ENCODE results near the gene SPRN.
"Not testable (repeated sequence)": the region's sequence is repeated elsewhere in the genome, so short reads cannot be mapped to it uniquely, and the experiment has no call there.

SPRN gene, protein sequence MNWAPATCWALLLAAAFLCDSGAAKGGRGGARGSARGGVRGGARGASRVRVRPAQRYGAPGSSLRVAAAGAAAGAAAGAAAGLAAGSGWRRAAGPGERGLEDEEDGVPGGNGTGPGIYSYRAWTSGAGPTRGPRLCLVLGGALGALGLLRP

DNA sequence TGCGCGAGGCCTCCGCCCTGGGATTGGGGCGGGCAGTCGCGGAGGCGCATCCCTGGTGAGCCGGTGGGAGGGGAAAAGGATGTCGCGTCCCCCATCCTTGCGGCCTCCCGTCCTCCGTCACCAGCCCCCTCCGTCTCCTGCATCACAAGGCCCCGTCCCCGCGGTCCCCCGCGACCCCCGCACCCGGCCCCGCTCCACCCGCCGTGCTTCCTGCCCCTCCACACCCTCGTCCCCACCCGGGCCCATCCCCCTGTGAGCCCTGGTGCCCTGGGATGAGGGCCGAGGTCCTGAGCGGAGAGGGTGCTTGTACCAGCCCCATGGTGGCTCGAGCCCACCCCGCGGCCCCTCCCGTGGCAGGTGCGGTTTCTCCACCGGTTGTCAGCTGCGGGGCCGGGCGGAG lies at the start of gene SPRN:
SPRN (minus strand) TSS at position 25 of the 400 bp plus-strand sequence. CDS start 944 bp downstream, outside the sequence.
- DNase-seq: not testable (repeated sequence)

DNA sequence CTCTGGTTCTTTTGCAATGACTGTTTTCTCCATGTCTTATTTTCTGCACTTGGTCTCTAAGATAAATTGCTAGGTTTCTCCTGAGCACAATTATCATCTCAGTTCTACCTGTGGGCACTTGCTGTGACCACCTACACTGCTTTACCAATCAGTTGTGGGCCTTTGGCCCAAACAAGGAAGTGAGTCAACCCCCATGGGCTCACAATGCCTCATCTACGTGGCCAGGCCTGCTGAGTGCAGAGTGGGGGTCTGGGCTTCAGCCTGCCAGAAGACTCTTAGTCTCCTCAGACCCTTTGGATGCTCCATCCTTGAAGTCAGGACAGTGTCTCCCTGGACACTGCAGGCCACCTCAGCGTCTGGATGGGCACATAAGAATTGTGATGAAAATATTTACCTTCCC lies 49.6 kb upstream of the SPRN start:
- no peak for DNase-seq

DNA sequence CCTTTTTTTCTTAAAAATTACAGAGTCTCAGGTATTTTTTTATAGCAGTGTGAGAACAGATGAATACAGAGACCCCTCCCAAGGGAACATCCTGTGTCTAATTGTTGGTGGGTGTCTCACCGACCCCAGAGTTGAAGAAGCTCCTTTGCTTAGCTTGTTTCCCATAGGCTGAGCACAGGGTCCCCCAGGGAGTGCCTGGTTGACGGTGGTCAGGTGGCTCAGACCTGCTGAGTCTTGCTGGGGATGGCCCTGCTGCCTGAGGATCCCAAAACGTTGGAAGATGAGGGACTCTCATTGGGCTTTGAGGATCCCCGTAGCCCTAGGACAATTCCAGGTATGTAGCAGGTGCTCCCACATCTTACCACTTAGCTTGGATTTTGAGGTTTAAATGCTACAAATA lies 48.8 kb upstream of the SPRN start:
- no peak for DNase-seq

DNA sequence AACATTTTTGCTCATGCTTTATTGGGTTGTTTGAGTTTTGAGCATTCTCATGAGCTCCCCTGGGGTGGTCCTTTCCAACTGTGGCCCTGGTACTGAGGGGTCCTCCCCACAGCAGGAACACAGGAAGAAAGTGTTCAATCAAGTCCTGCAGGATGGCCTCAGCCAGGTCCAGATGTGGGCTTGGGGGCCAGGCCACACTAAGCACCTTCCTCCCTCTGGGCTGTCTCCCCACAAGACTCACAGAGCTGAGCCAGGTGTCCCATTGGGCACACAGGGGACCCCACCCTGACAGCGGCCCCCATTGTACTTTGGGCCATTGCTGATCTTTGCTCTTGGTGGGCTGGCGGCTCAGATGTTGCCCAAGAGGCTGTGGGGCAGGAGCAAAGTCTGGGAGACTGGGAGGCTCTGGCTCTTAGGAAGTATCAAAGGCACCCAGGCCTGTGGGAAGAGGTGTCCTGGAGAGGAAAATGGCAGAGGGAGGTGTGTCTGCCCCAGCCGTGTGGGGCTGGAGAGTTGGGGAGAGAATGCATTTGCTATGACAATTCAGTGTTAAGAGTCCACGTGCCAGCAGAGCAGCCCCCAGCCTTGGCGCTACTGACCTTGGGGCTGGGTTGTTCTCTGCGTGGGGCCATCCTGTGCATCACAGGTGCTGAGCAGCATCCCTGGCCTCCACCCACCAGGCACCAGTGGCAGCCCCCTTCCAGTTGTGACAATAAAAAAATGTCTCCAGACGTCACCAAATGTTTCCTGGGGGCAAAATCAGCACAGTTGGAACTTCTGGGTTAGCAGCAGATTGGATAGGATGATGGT lies 47.1 kb upstream of the SPRN start:
- no peak for DNase-seq

DNA sequence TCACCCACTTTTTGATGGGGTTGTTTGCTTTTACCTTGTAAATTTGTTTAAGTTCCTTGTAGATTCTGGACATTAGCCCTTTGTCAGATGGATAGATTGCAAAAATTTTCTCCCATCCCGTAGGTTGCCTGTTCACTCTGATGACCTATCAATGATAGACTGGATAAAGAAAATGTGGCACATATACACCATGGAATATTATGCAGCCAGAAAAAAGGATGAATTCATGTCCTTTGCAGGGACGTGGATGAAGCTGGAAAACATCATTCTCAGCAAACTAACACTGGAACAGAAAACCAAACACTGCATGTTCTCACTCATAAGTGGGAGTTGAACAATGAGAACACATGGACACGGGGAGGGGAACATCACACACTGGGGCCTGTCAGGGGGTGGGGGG lies 44.8 kb upstream of the SPRN start:
- not testable (repeated sequence) for DNase-seq

DNA sequence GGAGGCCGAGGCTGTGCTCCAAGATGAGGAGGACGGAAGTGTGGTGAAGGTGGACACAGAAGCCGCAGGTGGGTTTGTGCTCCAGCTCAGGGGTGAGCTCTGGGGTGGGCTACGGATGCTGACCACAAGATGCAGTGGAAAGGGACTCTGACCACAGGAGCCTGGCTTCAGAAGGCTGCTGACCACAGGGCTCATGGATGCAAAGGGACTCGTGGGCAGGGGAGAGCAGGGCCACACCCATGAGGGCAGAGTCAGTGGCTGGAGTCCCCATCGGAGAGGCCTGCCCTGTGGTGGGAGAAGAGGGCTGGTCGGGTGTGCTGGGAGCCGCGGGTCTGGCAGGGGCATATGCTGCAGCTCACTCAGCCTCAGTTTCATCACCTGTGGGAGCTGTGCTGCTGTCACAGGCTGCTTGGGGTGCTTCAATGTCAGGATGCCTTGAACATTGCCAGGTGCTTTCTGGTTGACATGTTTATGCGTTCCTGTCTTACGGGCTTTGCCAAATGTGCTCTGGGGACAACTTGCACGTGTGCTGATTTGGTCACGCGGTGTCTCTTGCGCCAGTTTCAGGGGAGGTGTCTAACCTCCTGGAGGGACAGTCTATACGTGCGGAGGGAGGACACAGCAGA lies 43.0 kb upstream of the SPRN start:
- DNase-seq: no peak

DNA sequence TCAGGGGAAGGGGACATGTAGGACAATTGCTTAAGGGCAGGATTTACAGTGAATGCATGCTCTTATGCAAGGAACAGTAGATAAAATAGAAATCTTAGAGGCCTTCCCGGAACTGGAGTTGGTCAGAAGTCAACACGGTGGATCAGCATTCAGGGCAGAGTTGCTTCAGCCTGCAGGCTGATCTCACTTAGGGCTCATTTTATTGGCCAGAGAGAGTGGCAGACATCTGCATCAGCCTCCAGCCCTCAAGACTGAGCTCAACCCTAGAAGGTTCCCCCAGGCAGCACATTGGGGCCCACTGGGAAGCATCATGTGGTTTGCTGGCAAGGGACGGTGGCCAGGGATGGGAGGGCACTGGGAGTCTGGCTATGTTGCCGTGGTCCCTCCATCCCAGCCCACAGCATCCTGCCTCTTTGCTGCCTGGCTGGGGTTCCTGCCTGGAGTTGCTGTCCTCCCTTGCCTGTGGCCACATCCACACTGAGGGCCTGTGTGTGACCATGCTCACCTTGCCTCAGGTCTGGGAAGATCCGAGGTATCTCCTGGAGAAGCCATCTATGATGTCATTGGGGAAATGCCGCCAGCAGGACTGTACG lies 42.4 kb upstream of the SPRN start:
- no peak for DNase-seq

DNA sequence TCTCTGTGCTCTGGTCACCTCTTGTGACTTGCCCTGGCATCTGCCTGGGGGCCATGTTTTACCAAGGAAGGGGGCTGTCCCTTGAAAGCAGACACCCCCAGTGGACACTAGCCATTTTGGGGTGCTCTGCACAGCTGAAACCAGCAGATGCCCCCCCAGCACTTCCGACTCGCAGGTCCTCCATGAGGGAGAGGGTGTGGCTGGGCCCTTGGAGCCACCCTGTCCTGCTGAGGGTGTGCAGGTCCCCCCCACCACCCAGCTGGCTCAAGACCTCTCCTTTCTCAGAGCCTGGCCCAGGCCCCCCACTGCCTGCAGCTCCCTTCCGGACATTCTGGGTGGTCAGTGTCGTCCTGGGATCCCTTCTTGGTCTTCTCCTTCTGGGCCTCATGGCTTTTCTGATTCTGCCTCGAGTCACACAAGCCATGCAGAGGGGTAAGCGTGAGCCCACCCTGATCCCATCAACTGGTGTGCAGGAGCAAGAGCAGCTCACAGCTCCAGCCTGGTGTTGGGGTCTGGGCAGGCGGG lies 41.6 kb upstream of the SPRN start:
- no peak for DNase-seq

DNA sequence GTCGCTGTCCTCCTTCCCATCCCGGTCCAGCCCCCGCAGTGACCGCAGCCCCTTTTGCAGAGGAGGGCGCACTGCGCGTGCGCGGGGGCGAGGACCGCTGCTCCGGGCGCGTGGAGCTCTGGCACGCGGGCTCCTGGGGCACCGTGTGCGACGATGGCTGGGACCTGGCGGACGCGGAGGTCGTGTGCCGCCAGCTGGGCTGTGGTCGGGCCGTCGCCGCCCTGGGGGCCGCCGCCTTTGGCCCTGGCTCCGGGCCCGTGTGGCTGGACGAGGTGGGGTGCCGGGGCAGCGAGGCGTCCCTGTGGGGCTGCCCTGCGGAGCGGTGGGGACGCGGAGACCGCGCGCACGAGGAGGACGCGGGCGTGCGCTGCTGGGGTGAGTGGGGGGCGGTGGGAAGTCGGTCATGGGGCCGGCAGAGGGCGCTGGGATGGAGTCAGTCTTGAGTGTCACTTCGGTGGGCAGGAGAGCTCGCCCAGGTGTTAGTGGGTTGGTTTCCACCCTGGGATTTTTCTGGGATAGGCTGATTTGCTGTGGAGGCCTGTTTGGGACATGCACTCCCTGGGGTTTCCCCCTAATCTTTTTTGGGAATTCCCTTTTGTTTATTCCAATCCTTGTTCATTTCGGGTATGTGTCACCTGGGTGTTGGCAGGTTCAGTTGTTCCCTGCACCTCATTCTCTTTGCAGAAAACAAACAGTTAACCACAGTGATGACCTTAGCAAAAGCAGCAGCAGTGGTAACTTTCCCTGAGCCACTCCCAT lies 40.9 kb upstream of the SPRN start:
- no peak for DNase-seq

DNA sequence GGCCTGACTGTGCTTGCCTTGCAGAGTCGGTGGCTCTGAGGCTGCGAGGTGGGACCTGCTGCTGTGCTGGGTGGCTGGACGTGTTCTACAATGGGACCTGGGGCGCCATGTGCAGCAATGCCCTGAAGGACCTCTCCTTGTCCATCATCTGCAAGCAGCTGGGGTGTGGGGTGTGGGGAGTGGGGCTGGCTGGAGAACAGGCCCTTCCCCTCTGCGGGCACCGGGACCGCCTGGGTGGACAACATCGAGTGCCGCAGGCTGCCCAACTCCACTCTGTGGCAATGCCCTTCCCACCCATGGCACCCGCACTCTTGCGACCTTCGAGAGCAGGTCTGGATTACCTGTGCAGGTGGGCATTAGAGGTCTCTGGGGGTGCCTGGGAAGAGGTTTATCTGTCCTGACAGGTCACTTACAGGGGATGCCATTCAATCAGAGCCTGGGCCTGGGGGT lies 40.2 kb upstream of the SPRN start:
- no peak for DNase-seq

DNA sequence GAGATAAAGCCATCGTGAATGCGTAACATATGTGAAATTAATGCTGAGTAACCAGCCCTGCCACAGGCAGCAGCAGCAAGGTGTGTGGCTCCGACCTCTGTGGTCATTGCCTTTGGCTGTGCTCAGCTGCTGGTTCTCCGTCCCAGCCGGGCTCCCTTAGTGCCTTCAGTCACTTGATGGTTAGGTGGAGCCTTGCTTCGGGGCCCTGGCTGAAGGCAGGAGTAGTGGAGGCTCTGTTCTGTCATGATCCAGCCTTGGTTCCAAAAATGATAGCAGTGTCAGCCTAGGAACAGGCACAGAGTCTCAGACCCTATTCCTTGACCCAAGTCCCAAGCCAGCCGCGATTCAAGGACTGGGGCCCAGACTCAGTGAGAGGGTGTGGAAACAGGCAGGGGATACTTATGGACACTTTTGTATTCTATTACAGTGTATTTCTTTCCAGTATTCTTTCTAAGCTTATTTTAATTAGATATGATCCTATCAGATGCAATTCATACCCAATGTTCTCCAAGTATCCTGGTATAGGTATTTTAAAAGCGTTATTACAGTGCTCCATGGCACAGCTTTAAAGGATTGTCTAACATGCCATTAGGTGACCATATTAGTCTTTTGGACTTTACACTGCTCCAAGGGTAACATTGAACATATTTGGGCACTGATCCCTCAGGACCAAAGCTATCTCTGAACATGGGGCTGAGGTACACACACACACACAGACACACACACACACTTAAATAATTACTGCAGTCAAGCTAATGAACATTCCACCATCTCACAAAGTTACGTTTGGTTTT lies 38.3 kb upstream of the SPRN start:
- no peak for DNase-seq

DNA sequence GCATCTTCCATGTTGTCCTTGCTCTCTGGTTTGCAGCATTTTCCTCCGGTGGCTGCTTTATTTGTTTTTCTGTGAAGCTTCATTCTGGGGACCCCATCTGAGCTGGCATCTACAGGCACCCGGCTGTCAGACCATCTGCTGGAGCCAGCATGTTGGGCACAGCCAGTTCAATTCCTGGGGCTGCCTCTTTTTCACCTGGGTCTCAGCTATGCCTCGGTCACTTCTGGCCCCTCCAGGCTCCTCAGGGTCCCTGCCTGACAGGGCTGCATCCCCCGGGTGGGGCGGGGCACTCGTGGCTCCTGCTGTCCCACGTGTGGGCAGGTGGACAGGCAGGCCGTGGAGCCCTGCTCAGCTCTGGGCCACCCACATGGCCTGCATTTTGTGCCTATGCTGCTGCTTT lies 37.4 kb upstream of the SPRN start:
- no peak for DNase-seq

DNA sequence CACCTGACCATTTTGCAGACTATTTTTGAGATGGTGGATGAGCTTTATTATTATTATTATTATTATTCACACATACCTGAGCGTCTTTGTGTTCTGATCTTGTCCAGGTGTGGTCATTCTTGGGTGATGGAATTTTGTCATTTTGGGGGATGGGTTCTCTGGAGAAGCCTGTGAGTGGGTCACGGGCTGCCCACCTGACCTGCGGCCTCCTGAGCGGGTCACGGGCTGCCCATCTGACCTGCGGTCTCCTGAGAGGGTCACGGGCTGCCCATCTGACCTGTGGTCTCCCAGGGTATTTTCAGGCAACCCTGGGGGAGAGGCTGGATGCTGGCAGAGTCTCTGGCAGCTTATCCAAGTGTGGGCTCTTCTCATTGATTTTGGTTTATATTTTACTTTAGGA lies 36.6 kb upstream of the SPRN start:
- no peak for DNase-seq

DNA sequence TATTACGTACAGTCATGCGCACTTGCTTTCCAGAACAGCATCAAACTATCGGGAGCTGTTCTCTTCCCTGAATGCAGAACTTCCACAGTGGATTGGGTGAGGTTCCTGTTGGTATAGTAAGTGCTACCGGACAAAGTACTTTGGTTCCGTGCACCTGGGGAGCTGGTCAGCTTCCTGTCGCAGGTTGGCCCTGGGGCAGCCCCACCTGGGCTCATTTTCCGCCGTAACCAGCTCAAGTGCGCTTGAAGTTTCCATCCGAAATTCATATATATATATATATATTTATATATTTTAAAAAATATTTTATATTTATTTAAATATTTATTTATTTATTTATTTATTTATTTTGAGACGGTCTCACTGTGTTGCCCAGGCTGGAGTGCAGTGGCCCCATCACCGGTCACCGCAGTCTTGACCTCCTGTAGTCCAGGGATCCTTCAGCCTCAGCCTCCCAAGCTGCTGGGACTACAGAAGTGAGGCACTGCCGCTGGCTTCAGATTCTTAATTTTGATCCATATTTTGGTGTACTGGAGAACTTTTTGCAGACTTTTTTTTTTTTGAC lies 35.9 kb upstream of the SPRN start:
- DNase-seq: no peak

DNA sequence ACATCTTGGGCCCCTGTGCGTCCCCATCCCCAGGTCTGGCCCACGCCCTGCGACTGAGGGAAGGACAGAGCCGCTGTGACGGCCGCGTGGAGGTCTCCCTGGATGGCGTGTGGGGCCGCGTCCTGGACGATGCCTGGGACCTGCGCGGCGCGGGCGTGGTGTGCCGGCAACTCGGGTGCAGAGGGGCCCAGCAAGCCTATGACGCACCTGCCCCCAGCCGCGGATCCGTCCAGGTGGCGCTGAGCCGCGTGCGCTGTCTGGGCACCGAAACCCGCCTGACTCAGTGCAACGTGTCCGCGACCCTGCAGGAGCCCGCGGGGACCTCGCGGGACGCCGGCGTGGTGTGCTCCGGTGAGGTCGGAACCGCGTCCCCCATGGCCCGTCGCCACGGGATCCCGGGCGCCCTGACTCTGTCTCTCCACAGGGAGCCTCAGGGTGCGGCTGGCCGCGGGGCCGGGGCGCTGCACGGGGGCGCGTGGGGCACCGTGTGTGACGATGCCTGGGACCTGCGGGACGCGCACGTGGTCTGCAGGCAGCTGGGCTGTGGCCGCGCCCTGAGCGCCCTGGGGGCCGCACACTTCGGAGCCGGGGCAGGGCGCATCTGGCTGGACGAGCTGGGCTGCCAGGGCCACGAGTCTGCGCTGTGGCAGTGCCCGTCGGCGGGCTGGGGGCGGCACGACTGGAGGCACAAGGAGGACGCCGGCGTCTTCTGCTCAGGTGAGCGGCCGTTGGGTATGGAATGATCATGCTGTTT lies 35.2 kb upstream of the SPRN start:
- no peak for DNase-seq

DNA sequence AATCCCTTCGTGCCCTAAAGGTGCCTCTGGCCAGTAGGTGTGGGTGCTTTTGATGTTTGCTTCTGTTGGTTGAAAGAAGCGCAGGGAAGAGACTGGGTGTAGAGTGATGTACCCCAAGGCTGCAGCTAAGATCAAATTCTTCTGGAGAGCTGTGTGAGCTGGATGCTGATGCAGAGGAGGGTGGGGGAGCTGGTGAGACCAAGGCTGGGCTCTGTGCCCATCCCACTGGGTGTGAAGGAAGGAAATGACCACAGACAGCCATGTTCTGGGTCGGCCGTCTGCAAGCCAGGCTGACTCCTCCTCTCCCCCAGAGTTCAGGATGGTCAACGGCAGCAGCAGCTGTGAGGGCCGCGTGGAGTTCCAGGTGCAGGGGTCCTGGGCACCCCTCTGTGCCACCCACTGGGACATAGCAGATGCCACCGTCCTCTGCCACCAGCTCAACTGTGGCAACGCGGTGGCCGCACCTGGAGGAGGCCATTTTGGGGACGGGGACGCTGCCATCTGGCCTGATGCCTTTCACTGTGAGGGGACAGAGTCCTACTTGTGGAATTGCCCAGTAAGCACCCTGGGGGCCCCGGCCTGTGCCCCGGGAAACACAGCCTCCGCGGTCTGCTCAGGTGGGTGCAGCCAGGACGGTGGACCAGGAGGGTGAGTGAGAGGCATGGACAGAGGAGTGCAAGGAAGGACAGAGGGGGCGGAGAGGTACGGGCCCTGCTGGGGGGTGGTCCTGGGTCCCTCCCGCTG lies 34.5 kb upstream of the SPRN start:
- no peak for DNase-seq

DNA sequence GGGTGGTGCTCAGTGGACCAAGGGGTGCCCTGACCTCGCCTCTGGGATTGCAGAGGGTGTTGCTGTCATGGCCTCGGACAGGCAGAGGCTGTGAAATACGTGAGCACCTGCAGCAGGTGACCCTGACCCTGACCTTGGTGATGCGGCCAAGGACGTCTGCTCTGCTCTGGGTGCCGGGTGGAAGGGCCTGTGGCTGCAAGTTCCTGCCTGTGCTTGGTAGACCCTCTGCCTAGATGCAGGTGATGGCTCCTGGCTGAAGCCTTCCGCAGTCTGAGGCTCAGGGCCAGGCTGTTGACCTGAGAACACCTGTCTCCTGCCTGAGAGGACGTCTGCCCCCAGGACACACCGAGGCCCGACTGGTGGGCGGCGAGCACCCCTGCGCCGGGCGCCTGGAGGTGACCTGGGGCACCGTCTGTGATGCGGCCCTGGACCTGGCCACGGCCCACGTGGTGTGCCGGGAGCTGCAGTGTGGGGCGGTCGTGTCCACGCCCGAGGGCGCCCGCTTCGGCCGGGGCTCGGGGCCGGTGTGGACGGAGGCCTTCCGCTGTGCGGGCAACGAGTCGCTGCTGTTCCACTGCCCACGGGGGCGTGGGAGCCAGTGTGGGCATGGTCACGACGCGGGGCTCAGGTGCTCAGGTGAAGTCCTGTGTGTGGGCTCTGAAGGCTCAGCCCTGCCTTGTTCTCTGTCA lies 33.7 kb upstream of the SPRN start:
- DNase-seq: no peak

DNA sequence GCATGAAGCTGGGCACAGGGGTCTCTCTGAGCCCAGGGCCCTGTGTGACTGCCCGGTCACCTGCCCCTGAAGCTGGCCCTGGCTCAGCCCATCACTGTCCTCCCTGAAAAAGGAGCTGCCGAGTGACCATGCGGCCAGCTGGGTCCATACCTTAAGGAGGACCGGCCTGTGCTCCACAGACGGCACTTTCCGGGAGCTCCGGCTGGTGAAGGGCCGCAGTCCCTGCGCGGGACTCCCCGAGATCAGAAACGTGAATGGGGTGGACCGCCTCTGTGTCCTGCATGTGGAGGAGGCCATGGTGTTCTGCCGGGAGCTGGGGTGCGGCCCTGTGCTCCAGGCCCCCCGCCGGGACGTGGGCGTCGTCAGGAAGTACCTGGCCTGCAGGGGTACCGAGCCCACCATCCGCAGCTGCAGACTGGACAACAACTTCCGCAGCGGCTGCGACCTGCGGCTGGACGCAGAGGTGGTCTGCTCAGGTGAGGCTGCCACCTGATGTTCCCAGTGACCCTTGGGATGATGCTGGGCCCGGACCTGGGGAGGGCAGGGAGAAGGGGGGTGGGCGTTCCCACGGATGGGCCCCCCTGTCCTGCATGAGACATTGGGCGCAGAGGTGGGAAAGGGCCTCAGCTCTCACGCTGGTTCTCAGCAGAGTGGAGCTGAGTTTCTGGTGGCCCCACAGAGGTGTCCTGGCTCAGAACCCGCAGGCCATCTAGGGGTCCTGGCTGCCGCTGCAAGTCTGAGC lies 32.8 kb upstream of the SPRN start:
- no peak for DNase-seq

Data from CD4-positive, alpha-beta T cell treated with Interferon alpha-2 for 1 hour (primary cell).